A549 treated with dexamethasone at 1 μM for 4 hours (cell line): Measurements from ENCODE around the gene CD1D. TPM values are rescaled to one million over a fixed set of nuclear protein-coding genes. Genes with fewer than 3 reads are reported as not detected.

Source experiments
- total RNA-seq: library from RNA; stranded (reverse); fragments of 200-300 nt; extraction: Qiagen RNA extraction; gene quantifications from 5 replicates; pipeline ENCODE4 v1.2.3, GENCODE V29; 2022

CD1D gene
- 0.03 to 0.06 TPM (median 0.05 TPM) in 4 of 5 replicates, not detected in the other for total RNA-seq

GRCh38 chr1:158180741-158181576 is at the start of gene CD1D:
Gene CD1D (plus strand): TSS chr1:158180895. CDS start chr1:158181102, 207 bp downstream.

Other genes with a start within 250 kb of the CD1D start
- 17.4 to 26.2 TPM (median 25.0 TPM) in 5 replicates for gene KIRREL1, start 187.2 kb upstream of the CD1D start, total RNA-seq
- gene CD1A, start 73.5 kb downstream of the CD1D start, total RNA-seq = not detected in 5 replicates
- gene CD1C, start 109.0 kb downstream of the CD1D start, total RNA-seq = not detected in 5 replicates
- gene CD1B, start 150.6 kb downstream of the CD1D start, total RNA-seq = not detected in 5 replicates
- gene CD1E, start 173.0 kb downstream of the CD1D start, total RNA-seq = not detected in 5 replicates
- not detected in 5 replicates for gene OR10T2, start 218.6 kb downstream of the CD1D start, total RNA-seq
- gene OR10K2, start 245.3 kb downstream of the CD1D start, total RNA-seq = not detected in 5 replicates